Astrocyte (in vitro differentiated cells and primary cell): ENCODE measurements around the gene TMEM266.

Experiments used
- EZH2 ChIP-seq: IDR thresholded peaks from 2 replicates; pipeline ENCODE4 v1.6.1; 2012; ENCODE audit warnings: mild to moderate bottlenecking, low read length, inconsistent platforms; ENCODE audit not compliant: insufficient read depth
- TF ChIP-seq, protein P1 (sequence below): IDR thresholded peaks from 2 replicates; pipeline ENCODE4 v1.5.1; 2011; ENCODE audit warnings: low read depth, mild to moderate bottlenecking, inconsistent platforms, low read length, moderate library complexity; ENCODE audit not compliant: insufficient read depth

DNA sequence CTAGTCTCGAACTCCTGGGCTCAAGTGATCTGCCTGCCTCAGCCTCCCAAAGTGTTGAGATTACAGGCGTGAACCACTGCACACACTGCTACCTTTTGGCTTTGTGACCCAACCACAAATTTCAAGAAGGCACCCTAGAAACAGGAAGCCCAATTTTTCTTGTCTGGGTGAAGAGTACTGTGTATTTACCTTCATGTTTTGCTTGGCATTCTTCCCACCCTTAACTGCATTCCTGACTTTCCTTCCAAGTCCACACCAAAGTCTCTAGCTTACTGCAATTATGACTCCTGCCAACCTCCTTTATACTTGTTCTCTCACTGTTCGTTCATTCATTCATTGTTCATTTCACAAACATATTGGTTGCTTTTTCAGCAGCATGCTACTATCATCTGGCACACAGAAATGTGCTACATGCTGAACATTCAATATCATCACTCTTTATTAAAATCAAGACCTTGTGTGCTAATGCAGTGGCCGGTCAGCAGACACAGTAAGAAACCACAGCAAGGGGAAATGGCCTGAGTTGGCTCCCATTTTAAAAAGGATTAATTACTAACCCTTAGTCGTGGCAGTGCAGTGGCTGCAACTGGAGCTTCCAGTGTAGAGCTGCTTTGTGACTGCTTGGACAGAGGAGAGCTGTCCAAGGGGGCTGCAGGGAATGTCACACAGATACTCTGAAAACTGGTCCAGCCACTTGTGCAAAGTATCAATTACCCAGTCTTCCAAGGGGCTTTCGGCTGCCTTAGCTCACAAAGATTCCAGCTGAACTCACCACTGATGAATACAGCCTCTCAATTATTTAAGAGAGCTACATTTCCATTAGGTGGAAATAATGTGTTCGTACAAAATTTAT is 157.5 kb downstream of the TMEM266 start:
- TF ChIP-seq, protein P1, sequence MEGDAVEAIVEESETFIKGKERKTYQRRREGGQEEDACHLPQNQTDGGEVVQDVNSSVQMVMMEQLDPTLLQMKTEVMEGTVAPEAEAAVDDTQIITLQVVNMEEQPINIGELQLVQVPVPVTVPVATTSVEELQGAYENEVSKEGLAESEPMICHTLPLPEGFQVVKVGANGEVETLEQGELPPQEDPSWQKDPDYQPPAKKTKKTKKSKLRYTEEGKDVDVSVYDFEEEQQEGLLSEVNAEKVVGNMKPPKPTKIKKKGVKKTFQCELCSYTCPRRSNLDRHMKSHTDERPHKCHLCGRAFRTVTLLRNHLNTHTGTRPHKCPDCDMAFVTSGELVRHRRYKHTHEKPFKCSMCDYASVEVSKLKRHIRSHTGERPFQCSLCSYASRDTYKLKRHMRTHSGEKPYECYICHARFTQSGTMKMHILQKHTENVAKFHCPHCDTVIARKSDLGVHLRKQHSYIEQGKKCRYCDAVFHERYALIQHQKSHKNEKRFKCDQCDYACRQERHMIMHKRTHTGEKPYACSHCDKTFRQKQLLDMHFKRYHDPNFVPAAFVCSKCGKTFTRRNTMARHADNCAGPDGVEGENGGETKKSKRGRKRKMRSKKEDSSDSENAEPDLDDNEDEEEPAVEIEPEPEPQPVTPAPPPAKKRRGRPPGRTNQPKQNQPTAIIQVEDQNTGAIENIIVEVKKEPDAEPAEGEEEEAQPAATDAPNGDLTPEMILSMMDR, result no peak
- no peak for TF ChIP-seq EZH2
